Neural cell (in vitro differentiated cells): Measurements from ENCODE around the gene INTU.

Experiments used
- CTCF ChIP-seq: fragments of 450-650 bp; IDR thresholded peaks from 2 replicates; pipeline ENCODE4 v1.5.1; 2014; ENCODE audit warnings: antibody characterized with exemption, mild to moderate bottlenecking, moderate library complexity; ENCODE audit not compliant: poor library complexity, severe bottlenecking
- EP300 ChIP-seq: fragments of 450-650 bp; conservative IDR thresholded peaks from 2 replicates; pipeline ENCODE4 v1.6.1; 2014; ENCODE audit warnings: antibody characterized with exemption, mild to moderate bottlenecking, moderate library complexity; ENCODE audit not compliant: poor library complexity, severe bottlenecking
- RAD21 ChIP-seq: fragments of 450-650 bp; conservative IDR thresholded peaks from 2 replicates; pipeline ENCODE4 v1.6.1; 2014; ENCODE audit warnings: antibody characterized with exemption, mild to moderate bottlenecking, moderate library complexity
- SMC3 ChIP-seq: fragments of 450-650 bp; conservative IDR thresholded peaks from 2 replicates; pipeline ENCODE4 v1.6.1; 2014; ENCODE audit warnings: antibody characterized with exemption, mild to moderate bottlenecking, moderate library complexity; ENCODE audit not compliant: poor library complexity
- TAF1 ChIP-seq: IDR thresholded peaks from 2 replicates; pipeline ENCODE4 v1.6.1; 2012; ENCODE audit warnings: low read depth

GRCh38 chr4:127747883-127748282 lies 115.1 kb downstream of the INTU start:
- TF ChIP-seq TAF1, result no peak
- no peak for TF ChIP-seq EP300
- TF ChIP-seq CTCF, result no peak
- TF ChIP-seq SMC3, result no peak
- TF ChIP-seq RAD21, result no peak
